ENCODE data around the gene TRH.

TRH gene

DNA sequence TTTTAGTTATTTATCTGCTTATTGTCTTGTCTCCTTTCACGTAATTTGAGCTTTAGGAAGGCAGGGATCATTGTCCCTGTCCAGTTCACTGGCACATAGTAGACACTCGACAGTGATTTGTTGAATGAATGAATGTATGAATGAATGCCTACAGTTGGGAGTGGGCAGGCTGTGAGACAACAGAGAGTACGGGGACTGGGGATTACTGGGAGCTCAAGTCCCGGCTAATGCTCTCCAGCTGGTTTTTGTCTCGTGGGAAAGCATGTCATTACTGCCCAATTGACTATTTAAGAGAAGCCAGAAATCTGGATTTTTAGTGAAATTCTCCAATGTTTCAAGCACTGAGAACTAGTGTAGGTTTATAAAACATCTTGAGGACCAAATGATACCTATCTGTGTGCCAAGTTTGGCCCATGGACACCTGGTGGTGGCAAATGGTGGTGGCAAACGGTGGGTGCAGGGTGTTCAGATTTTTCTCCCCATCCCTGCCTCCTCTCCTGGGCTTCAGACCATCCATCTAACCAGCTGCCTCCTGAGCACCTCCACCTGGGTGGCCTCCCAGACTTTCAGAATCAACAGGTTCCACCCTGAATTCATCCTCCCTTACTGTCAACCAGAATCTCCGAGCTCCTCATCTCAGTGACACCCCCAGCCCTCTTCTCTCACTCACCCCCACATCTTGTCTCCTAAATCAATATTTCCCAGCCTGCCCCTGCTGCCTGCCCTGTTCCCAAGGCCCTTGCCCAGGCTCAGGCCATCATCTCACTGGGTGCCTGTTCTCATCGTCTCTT, 36.2 kb upstream of the TRH start:
- no peak overlapping the region for H3K4me3 ChIP-seq (ENCODE audit: low read length)
- TF ChIP-seq, protein P1, sequence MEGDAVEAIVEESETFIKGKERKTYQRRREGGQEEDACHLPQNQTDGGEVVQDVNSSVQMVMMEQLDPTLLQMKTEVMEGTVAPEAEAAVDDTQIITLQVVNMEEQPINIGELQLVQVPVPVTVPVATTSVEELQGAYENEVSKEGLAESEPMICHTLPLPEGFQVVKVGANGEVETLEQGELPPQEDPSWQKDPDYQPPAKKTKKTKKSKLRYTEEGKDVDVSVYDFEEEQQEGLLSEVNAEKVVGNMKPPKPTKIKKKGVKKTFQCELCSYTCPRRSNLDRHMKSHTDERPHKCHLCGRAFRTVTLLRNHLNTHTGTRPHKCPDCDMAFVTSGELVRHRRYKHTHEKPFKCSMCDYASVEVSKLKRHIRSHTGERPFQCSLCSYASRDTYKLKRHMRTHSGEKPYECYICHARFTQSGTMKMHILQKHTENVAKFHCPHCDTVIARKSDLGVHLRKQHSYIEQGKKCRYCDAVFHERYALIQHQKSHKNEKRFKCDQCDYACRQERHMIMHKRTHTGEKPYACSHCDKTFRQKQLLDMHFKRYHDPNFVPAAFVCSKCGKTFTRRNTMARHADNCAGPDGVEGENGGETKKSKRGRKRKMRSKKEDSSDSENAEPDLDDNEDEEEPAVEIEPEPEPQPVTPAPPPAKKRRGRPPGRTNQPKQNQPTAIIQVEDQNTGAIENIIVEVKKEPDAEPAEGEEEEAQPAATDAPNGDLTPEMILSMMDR (IDR thresholded peaks at IDR 0.05; ENCODE audit: insufficient read depth, low read depth, low read length, missing control alignments), result no peak
- DNase-seq (ENCODE audit: low read depth), result no peak

DNA sequence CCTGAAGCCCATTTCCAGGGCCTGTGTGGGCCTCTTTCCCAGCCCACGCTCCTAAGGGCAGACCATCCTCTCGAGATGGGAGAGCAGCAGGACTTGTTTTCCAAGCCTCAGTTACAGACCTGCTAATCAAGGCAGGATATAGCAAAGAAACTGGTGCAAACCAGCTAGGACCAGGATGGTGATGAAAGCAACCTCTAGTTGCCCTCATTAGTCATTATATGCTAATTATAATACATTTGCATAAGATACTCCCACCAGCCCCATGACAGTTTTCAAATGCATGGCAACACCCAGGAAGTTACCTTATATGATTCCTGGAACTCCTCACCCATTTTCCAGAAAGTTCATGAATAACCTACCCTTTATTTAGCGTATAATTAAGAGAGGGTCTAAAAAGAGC, 34.4 kb upstream of the TRH start:
- DNase-seq (ENCODE audit: low read depth), result peak; percentile 25
- TF ChIP-seq, protein P1 (IDR thresholded peaks at IDR 0.05; ENCODE audit: insufficient read depth, low read depth, low read length, missing control alignments), result no peak
- no peak overlapping the region for H3K4me3 ChIP-seq (ENCODE audit: low read length)

DNA sequence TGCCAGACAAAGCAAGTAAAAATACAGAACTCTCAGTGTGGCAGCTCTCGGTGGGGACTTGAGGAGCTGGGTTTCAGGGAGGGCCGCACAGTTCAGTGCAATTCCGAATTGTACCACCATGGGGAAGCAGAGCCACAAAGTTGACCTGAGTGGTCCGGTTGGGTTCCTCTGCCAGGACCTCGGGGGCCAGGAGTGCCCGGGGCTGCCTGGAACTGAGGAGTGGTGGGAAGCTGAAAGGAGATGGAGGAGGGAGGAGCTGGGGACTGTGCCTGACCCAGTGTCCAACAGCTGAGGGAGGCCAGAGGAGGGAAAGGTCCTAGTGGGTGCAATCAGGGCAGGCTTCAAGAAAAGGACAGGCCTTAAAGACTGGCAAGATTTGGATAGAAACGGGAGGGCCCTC, 32.2 kb upstream of the TRH start:
- TF ChIP-seq, protein P1 (IDR thresholded peaks at IDR 0.05; ENCODE audit: insufficient read depth, low read depth, low read length, missing control alignments), result peak; percentile 66
- DNase-seq (ENCODE audit: low read depth), result peak; percentile 60
- H3K4me3 ChIP-seq (ENCODE audit: low read length), result no peak overlapping the region

DNA sequence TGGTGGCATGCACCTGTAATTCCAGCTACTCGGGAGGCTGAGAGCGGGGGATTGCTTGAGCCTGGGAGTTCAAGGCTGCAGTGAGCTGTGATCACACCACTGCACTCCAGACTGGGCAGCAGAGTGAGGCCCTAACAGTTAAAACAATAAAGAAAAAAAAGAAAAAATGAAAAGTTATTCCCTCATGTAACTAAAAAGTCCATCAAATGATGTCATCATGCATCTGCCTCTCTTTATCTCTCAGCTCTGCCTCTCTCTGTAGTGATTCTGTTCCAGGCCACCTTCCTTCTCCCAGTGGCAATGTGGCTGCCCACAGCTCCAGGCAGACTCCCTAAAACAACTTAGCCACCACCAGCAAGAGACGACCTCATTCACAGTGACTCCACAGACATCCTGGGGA, 31.5 kb upstream of the TRH start:
- H3K4me3 ChIP-seq (ENCODE audit: low read length), result no peak overlapping the region
- TF ChIP-seq, protein P1 (IDR thresholded peaks at IDR 0.05; ENCODE audit: insufficient read depth, low read depth, low read length, missing control alignments), result no peak
- no peak for DNase-seq (ENCODE audit: low read depth)

DNA sequence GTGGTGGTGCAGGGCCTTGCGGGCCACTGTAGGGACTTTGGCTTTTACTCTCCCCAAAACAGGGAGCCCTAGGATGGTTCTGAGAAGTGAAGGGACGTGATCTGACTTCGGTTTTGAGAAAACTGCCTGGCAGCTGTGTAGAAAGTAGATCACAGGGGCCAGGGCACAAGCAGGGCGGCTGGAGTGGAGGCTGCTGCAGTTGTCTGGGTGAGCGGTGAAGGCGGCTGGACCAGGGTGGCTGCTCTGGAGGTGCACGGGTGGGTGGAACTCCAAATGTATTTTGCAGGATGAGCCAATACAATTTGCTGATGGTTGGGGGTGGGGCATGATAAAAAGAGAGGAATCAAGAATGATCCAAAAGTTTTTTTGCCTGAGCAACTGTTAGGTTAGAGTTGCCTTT, 29.8 kb upstream of the TRH start:
- no peak overlapping the region for H3K4me3 ChIP-seq (ENCODE audit: low read length)
- TF ChIP-seq, protein P1 (IDR thresholded peaks at IDR 0.05; ENCODE audit: insufficient read depth, low read depth, low read length, missing control alignments), result no peak
- no peak for DNase-seq (ENCODE audit: low read depth)

DNA sequence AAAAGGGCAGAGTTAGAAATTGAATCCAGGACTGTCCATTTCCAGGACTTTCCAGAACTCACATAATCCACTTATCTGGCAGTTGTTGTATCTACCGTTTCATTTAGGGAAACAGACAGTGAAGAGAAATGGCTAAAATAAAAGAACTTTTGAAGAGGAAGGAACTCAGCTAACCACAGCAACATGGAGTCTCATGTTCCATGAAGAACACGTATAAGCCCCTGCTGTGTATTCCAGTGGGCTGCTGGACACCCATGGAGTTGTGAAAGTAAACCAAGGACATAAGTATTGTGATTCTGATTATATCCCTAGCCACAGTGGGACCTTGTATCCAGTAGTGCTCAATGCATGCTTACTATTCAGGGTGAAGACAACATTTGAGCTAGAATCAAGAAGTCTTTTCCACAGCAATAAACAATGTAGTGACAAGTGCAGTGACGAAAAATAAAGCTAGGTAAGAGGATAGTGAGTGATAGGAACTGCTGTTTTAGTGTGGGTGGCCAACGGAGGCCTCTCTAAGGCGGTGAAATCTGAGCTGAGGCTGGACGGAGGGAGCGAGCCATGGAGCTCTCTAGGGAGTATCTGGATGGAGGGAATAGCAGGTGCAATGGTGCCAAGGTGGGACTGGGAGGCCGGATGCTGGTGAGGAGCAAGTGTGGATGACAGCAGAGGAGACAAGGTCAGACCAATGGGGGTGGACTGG, 26.8 kb upstream of the TRH start:
- no peak overlapping the region for H3K4me3 ChIP-seq (ENCODE audit: low read length)
- TF ChIP-seq, protein P1 (IDR thresholded peaks at IDR 0.05; ENCODE audit: insufficient read depth, low read depth, low read length, missing control alignments), result no peak
- no peak for DNase-seq (ENCODE audit: low read depth)

Data from epithelial cell of esophagus (primary cell).